GM19043 (cell line): Measurements from ENCODE around the gene SGPL1.
"Not testable (repeated sequence)": the region's sequence is repeated elsewhere in the genome, so short reads cannot be mapped to it uniquely, and the experiment has no call there.

ENCODE experiments used
- ATAC-seq: cut with Tn5 transposase; IDR thresholded peaks from one replicate; pipeline ENCODE4 v1.9.1; 2021; ENCODE audit warnings: low read depth; ENCODE audit not compliant: unreplicated experiment

SGPL1 gene

DNA sequence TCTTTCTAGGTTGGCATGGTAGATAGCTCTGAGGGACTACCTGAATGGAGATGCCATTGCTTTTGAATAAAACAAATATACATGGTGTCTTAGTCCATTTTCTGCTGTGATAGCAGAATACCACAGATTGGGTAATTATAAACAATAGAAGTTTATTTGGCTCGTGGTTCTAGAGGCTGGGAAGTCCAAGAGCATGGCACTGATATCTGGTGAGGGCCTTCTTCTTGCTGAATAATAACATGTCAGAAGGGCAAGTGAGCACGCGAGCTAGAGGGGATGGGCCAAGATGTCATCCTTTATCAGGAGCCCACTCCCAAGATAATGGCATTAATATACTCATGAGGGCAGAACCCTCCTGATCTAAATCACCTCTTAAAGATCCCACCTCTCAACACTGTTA, 21.9 kb downstream of the SGPL1 start:
- ATAC-seq, result no peak

DNA sequence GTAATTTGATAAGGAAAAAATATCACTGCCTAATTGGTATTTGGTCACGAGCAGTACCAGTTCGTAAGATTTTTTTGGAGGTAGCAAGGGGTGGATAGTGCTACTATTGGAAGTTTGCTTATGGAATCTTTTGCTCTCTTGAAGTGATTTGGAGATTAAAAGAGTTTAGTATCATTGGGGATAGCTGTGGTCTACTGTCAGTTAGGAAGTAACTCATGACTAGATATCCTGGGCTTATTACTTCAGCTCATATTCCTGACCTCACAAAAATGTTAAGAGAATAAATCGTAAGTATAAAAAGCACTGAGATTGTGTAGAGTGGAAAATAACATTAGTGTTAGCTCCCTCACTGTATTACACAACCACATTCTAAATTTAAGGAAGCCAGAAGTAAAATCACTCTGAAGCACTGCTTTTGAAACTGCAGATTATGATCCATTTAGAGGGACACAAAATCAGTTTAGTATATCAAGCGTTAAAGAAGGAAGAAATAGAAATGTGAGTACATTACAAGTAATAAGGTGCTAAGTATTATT, 22.6 kb downstream of the SGPL1 start:
- ATAC-seq, result no peak

GRCh38 chr10:70840836-70841235, 25.1 kb downstream of the SGPL1 start:
- ATAC-seq, result no peak

GRCh38 chr10:70843333-70843732, 27.6 kb downstream of the SGPL1 start:
- no peak for ATAC-seq

DNA sequence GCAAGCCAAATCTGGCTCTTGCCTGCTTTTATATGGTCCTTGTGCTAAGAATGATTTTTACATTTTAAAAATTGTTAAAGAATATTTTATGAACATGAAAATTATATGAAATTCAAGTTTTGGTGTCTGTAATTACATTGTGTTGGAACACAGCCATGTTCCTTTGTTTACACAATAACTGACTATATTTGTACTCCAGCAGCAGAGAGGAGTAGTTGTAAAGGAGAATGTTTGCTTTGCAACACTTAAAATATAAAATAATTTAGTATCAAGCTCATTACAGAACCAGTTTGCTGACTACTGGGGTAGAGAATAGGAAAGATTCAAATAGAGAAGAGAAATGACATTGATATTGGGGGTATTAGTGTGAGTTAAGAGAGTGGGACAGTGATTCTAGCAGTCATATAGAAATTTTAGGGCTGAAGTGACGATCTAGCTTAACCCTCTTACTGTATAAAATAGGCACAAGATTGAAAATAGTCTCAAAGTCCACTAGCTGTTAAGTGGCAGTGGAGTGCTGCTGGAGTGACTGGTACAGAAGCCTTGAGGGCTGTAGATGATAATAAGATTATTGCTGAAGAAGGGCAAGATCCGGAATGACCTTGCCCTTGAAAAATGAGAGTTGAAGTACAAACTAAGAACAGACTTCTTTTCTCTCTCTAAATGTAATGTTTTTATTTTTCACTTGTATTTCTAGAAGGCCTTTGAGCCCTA, 28.2 kb downstream of the SGPL1 start:
- no peak for ATAC-seq

DNA sequence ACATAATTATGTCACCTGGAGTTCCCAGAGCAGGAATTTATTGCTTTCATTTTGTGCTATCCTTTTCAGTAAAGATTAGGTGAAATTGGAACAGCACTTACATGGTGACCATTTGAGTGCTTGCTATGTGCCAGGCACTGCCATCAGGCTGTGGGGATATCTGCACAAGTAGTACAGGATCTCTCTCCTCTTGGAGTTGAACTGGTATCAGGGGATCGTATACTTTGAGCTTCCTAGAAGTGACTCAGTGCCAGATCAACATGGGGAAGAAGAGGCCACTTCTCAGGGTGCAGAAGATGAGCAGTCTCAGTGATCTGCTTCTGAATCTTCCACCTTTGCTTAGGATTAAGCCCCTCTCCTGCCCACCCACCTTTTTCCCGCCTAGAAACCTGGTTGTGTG, 29.5 kb downstream of the SGPL1 start:
- ATAC-seq, result no peak

DNA sequence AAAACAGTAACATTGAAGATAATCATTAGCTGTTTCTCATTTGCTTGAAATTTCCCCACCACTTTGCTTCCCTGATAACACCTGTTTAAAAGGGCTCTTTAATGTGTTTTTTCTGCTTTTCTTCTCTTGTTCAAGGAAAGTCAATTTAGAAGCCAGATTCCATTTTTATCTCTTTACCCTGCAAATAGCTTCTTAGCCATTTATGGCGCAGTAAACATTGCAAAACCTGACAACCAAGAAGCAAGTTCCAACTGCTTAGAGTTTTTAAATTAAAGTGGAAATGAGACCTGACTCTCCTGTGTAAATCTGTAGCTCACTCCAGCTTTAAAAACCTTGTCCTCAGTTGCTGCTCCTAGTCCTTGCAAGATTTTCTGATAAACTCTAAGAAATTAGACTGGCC, 30.1 kb downstream of the SGPL1 start:
- ATAC-seq, result no peak

- ATAC-seq, result no peak
These were observed 31.0 kb downstream of the SGPL1 start for GRCh38 chr10:70846795-70847194.

- no peak for ATAC-seq
These were observed 32.1 kb downstream of the SGPL1 start for GRCh38 chr10:70847659-70848360.

- no peak for ATAC-seq
These were observed 33.9 kb downstream of the SGPL1 start for GRCh38 chr10:70849582-70850016.

DNA sequence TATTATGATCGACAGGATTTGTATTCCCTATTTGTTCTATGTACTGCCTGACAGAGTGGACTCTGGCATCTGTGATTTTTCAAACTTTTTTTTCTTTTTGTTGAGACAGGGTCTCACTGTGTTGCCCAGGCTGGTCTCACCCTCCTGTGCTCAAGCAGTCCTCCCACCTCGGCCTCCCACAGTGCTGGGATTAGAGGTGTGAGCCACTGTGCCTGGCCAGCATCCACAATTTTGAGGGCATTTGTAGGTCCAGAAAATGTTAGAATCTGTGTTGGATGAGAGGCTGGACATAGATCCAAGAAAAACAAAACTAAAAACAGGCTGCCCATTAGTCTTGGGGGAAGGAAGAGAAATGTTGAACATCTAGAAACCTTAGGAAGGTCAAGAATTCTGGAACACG, 34.3 kb downstream of the SGPL1 start:
- ATAC-seq, result no peak

GRCh38 chr10:70851597-70852475, 36.1 kb downstream of the SGPL1 start:
- no peak for ATAC-seq

GRCh38 chr10:70853038-70853437, 37.3 kb downstream of the SGPL1 start:
- ATAC-seq, result no peak

DNA sequence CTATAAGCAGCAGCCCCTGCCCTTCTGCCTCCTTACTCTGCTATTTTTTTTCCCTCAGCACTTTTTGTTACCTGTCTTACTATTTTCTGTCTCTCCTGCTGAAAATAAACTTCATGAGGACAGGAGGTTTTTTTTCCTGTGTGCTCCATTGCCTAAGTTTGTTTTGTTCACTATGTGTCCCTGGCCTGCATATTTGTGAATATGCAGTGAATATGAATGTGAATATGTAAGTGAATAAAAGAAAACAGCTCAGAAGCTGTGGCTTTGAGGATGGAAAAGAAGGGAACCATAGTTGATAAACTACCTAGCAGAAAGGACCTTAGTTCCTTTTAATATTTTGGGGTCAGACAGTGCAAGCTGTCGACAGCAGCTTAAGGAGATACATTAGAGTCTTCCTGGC, 37.7 kb downstream of the SGPL1 start:
- ATAC-seq, result no peak

DNA sequence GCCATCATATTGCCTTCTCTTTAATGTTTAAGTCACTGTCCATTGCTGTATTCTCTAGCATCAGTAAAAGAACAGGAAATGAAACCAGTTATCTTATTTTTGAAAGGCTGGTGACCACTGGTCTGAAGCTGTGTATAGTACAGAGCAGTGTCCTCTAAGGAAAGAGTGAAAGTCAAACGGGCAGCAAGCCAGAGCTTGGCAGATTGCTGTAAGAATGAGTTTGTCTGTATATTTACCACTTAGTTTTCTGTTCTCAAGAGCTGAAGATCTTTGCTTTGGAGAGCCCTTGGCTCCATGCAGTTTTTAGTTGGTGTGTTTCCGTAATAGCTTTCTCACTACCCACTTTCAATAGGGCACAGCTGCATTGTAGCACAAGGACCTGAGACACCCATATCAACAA, 40.7 kb downstream of the SGPL1 start:
- no peak for ATAC-seq

DNA sequence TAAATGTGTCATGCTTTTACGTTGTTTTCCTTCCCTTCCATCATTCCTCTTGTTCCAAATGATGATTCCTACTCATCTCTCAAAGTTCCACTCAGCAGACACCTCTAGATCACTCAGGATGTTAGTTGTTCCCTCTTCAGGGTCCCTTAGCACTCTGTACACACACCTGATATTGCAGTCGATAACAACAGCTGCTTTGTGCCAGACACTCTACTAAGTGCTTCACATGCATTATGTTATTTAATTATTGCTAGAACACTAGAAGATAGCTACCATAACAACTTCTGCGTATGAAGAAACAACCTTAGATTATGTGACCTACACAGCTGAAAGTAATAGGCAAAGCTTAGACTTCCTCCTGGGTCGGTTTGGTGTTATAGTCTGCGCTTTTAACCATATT, 43.0 kb downstream of the SGPL1 start:
- no peak for ATAC-seq

GRCh38 chr10:70861495-70862197, 45.9 kb downstream of the SGPL1 start:
- ATAC-seq, result not testable (repeated sequence)

GRCh38 chr10:70863470-70864160, 47.9 kb downstream of the SGPL1 start:
- no peak for ATAC-seq

- no peak for ATAC-seq
These were observed 49.2 kb downstream of the SGPL1 start for GRCh38 chr10:70864935-70865334.

GRCh38 chr10:70866424-70866823, 50.7 kb downstream of the SGPL1 start:
- ATAC-seq, result no peak
